HG03575 (cell line): Measurements from ENCODE around the gene ELMO3.

Experiments used
- ATAC-seq: cut with Tn5 transposase; IDR thresholded peaks from one replicate; pipeline ENCODE4 v1.9.1; 2021; ENCODE audit not compliant: unreplicated experiment, insufficient number of reproducible peaks, low FRiP score; ENCODE audit errors: extremely low read depth

Gene ELMO3

GRCh38 chr16:67191411-67191994, 7.4 kb upstream of the ELMO3 start:
- ATAC-seq: no peak

- ATAC-seq: no peak
Observed at GRCh38 chr16:67191995-67192681, 6.8 kb upstream of the ELMO3 start, which contains the start of gene E2F4. TSS of gene E2F4 (plus strand) at chr16:67192155. CDS start at chr16:67192228, 73 bp downstream.

- no peak for ATAC-seq
Observed at GRCh38 chr16:67192781-67193361, 6.1 kb upstream of the ELMO3 start.

- ATAC-seq: no peak
Observed at GRCh38 chr16:67193536-67193935, 5.4 kb upstream of the ELMO3 start.

- no peak for ATAC-seq
Observed at GRCh38 chr16:67194260-67194659, 4.7 kb upstream of the ELMO3 start.

GRCh38 chr16:67195676-67196075, 3.3 kb upstream of the ELMO3 start:
- ATAC-seq: no peak

- no peak for ATAC-seq
Observed at GRCh38 chr16:67196881-67197280, 2.0 kb upstream of the ELMO3 start.

GRCh38 chr16:67197704-67198103, 1.2 kb upstream of the ELMO3 start:
- no peak for ATAC-seq

GRCh38 chr16:67198238-67198734, 645 bp upstream of the ELMO3 start:
- ATAC-seq: no peak

- no peak for ATAC-seq
Observed at GRCh38 chr16:67199808-67200198, 872 bp downstream of the ELMO3 start.

- no peak for ATAC-seq
Observed at GRCh38 chr16:67200491-67200890, 1.6 kb downstream of the ELMO3 start.

GRCh38 chr16:67201411-67202345, 2.7 kb downstream of the ELMO3 start:
- ATAC-seq: no peak

- ATAC-seq: no peak
Observed at GRCh38 chr16:67202426-67202825, 3.5 kb downstream of the ELMO3 start.

GRCh38 chr16:67202956-67203493, 4.1 kb downstream of the ELMO3 start:
- no peak for ATAC-seq

- no peak for ATAC-seq
Observed at GRCh38 chr16:67204076-67204475, 5.1 kb downstream of the ELMO3 start.

GRCh38 chr16:67206129-67206837, 7.4 kb downstream of the ELMO3 start:
- no peak for ATAC-seq

- ATAC-seq: no peak
Observed at GRCh38 chr16:67206838-67207248, 7.9 kb downstream of the ELMO3 start.

- no peak for ATAC-seq
Observed at GRCh38 chr16:67207249-67208091, 8.5 kb downstream of the ELMO3 start.
